HCT116 (cell line): ENCODE data around the gene GRHL3. TPM values are rescaled to one million over a fixed set of nuclear protein-coding genes. Genes with fewer than 3 reads are reported as not detected.

ENCODE experiments used
- ATAC-seq: fragments of 200-7000 bp; cut with Tn5 transposase; 2 replicates; pipeline ENCODE4 v1.9.1; 2020; ENCODE audit warnings: mild to moderate bottlenecking, moderate library complexity
- BruUV-seq: library from RNA; stranded (reverse); fragments of 400-500 nt; replicated peaks from 2 replicates; lab custom pipeline; 2021; lab: Mats Ljungman, UMichigan
- CTCF ChIA-PET: fragments of 300-600 bp; sonication (Branson Sonifier 250); formaldehyde crosslinking; loops from one replicate; lab custom pipeline; 2021; ENCODE audit warnings: antibody characterized with exemption; lab: Charles Lee
- POLR2A ChIA-PET: fragments of 300-600, 350-600 bp; sonication (Branson Sonifier 250); formaldehyde crosslinking; loops from one replicate; lab custom pipeline; 2021; ENCODE audit warnings: antibody characterized with exemption; lab: Charles Lee
- RAD21 ChIA-PET, 2 experiments: fragments of 300-600 bp; sonication (Branson Sonifier 250); formaldehyde crosslinking; loops; one replicate each; lab custom pipeline; 2023; ENCODE audit warnings: low total read pairs in 2 of 2; ENCODE audit not compliant: uncharacterized antibody in 2 of 2, unreplicated experiment in 2 of 2, low non-redundant PET in 1 of 2; lab: Charles Lee
- DNase-seq: peaks from one replicate; pipeline ENCODE4 v3.0.0-alpha.2; 2010; ENCODE audit warnings: low read depth, low spot score
- H2AFZ ChIP-seq: fragments of 200-600 bp; shearing (Covaris generic), sonication (generic); 2 replicates; pipeline ENCODE4 v1.6.1; 2017; ENCODE audit warnings: low read depth, mixed run types, mixed read lengths, antibody characterized with exemption, low read length; ENCODE audit not compliant: poor library complexity, severe bottlenecking
- H3K27ac ChIP-seq: 2 replicates; pipeline ENCODE4 v1.5.1; 2012; ENCODE audit warnings: low read depth, low read length
- H3K27me3 ChIP-seq: fragments of 200-600 bp; sonication (generic); 2 replicates; pipeline ENCODE4 v1.6.1; 2016; ENCODE audit warnings: mixed run types, low read length, mixed read lengths; ENCODE audit not compliant: insufficient read depth
- H3K36me3 ChIP-seq, 2 experiments: fragments of 200-500 bp in 1 of 2; fragments of 200-600 bp in 1 of 2; sonication (Bioruptor generic) in 1 of 2; sonication (generic) in 1 of 2; 2 replicates each; pipeline versions ENCODE4 v1.5.1 to v1.6.1; 2014 to 2016; ENCODE audit warnings: low read length in 2 of 2, inconsistent platforms in 1 of 2, mixed read lengths in 1 of 2, mixed run types in 1 of 2; ENCODE audit not compliant: insufficient read depth in 2 of 2, control insufficient read depth in 1 of 2
- H3K4me1 ChIP-seq, 2 experiments: fragments of 200-600 bp in 1 of 2; sonication (generic) in 1 of 2; 2 replicates each; pipeline versions ENCODE4 v1.5.1 to v1.6.1; 2012 to 2017; ENCODE audit warnings: low read length in 2 of 2, inconsistent platforms in 1 of 2, mild to moderate bottlenecking in 1 of 2, mixed read lengths in 1 of 2, mixed run types in 1 of 2, moderate library complexity in 1 of 2; ENCODE audit not compliant: insufficient read depth in 2 of 2, control insufficient read depth in 1 of 2
- H3K4me2 ChIP-seq: fragments of 200-600 bp; sonication (generic); 2 replicates; pipeline ENCODE4 v1.6.1; 2017; ENCODE audit warnings: mixed run types, low read length, mixed read lengths
- H3K4me3 ChIP-seq, 2 experiments: fragments of 200-600 bp in 1 of 2; sonication (generic) in 1 of 2; replicated peaks in 1 of 2; 2 replicates each; pipeline ENCODE4 v1.5.1; 2011 to 2016; ENCODE audit warnings: low read length in 2 of 2, control low read depth in 1 of 2, low read depth in 1 of 2, mild to moderate bottlenecking in 1 of 2, mixed read lengths in 1 of 2, mixed run types in 1 of 2
- H3K79me2 ChIP-seq: fragments of 200-600 bp; sonication (generic); 2 replicates; pipeline ENCODE4 v1.6.1; 2017; ENCODE audit warnings: mild to moderate bottlenecking, mixed run types, low read length, moderate library complexity, mixed read lengths; ENCODE audit not compliant: insufficient read depth
- H3K9ac ChIP-seq: fragments of 200-600 bp; sonication (generic); 2 replicates; pipeline ENCODE4 v1.6.1; 2016; ENCODE audit warnings: low read length, mixed read lengths
- H3K9me2 ChIP-seq: fragments of 200-600 bp; sonication (generic), shearing (Covaris generic); 2 replicates; pipeline ENCODE4 v1.6.1; 2017; ENCODE audit warnings: mixed run types, mild to moderate bottlenecking, moderate library complexity; ENCODE audit not compliant: insufficient read depth
- H3K9me3 ChIP-seq, 2 experiments: fragments of 200-500 bp in 1 of 2; fragments of 200-600 bp in 1 of 2; sonication (Bioruptor generic) in 1 of 2; sonication (generic) in 1 of 2; 2 replicates each; pipeline ENCODE4 v1.6.1; 2014 to 2017; ENCODE audit warnings: low read length in 2 of 2, mixed read lengths in 2 of 2, inconsistent platforms in 1 of 2, low read depth in 1 of 2, mild to moderate bottlenecking in 1 of 2, mixed run types in 1 of 2, moderate library complexity in 1 of 2; ENCODE audit not compliant: control insufficient read depth in 1 of 2, insufficient read depth in 1 of 2
- H4K20me1 ChIP-seq: fragments of 200-600 bp; sonication (generic), shearing (Covaris generic); 2 replicates; pipeline ENCODE4 v1.6.1; 2017; ENCODE audit warnings: mixed run types, mild to moderate bottlenecking, moderate library complexity; ENCODE audit not compliant: insufficient read depth
- CBX3 ChIP-seq: IDR thresholded peaks from 2 replicates; pipeline ENCODE4 v1.6.1; 2012; ENCODE audit warnings: low read depth
- CEBPB ChIP-seq: IDR thresholded peaks from 2 replicates; pipeline ENCODE4 v1.6.1; 2012; ENCODE audit warnings: low read depth
- EGR1 ChIP-seq: IDR thresholded peaks from 2 replicates; pipeline ENCODE4 v1.6.1; 2012; ENCODE audit warnings: low read depth
- ELF1 ChIP-seq: IDR thresholded peaks from 2 replicates; pipeline ENCODE4 v1.6.1; 2012; ENCODE audit warnings: low read depth, borderline replicate concordance
- EZH2 ChIP-seq: fragments of 200-600 bp; sonication (generic); IDR thresholded peaks from 2 replicates; pipeline ENCODE4 v1.6.1; 2017; ENCODE audit warnings: antibody characterized with exemption, mixed run types
- EZH2phosphoT487 ChIP-seq: fragments of 200-600 bp; IDR thresholded peaks from 2 replicates; pipeline ENCODE4 v1.6.1; 2018; ENCODE audit warnings: antibody characterized with exemption, borderline replicate concordance
- FOSL1 ChIP-seq: IDR thresholded peaks from 2 replicates; pipeline ENCODE4 v1.6.1; 2012; ENCODE audit warnings: low read depth
- JUND ChIP-seq: IDR thresholded peaks from 2 replicates; pipeline ENCODE4 v1.6.1; 2012
- POLR2A ChIP-seq: IDR thresholded peaks from 2 replicates; pipeline ENCODE4 v1.7.0; 2011; ENCODE audit warnings: borderline replicate concordance; ENCODE audit not compliant: insufficient read depth, insufficient read length; ENCODE audit errors: extremely low read depth
- POLR2AphosphoS5 ChIP-seq: IDR thresholded peaks from 2 replicates; pipeline ENCODE4 v1.6.1; 2011; ENCODE audit warnings: mild to moderate bottlenecking, low read depth, low read length, moderate library complexity
- RAD21 ChIP-seq: IDR thresholded peaks from 2 replicates; pipeline ENCODE4 v1.6.1; 2012; ENCODE audit warnings: low read depth, mild to moderate bottlenecking
- SIN3A ChIP-seq: IDR thresholded peaks from 2 replicates; pipeline ENCODE4 v1.6.1; 2012; ENCODE audit warnings: low read depth
- SP1 ChIP-seq: IDR thresholded peaks from 2 replicates; pipeline ENCODE4 v1.6.1; 2012; ENCODE audit warnings: low read depth
- SRF ChIP-seq: IDR thresholded peaks from 2 replicates; pipeline ENCODE4 v1.6.1; 2012; ENCODE audit warnings: low read depth
- TCF7L2 ChIP-seq: IDR thresholded peaks from 2 replicates; pipeline ENCODE4 v1.7.0; 2011; ENCODE audit warnings: borderline replicate concordance, inconsistent platforms; ENCODE audit not compliant: insufficient read depth, insufficient read length; ENCODE audit errors: extremely low read depth
- YY1 ChIP-seq: IDR thresholded peaks from 2 replicates; pipeline ENCODE4 v1.6.1; 2011; ENCODE audit warnings: low read length, low read depth, moderate library complexity, mild to moderate bottlenecking; ENCODE audit not compliant: insufficient replicate concordance; ENCODE audit errors: extremely low read depth
- ZFX ChIP-seq: fragments of 450-650 bp; IDR thresholded peaks from 2 replicates; pipeline ENCODE4 v1.6.1; 2017
- intact Hi-C: fragments of 100-400 bp; cut with micrococcal nuclease; formaldehyde crosslinking; loops from 2 replicates; pipeline ENCODE4 v1.10.0; 2022
- total RNA-seq: library from RNA; stranded (reverse); gene quantifications from one replicate; pipeline ENCODE4 v1.2.1, GENCODE V29; 2021; ENCODE audit not compliant: unreplicated experiment
- TF ChIP-seq, protein P1 (sequence below), 3 experiments: fragments of 200-600 bp in 1 of 3; sonication (generic) in 1 of 3; IDR thresholded peaks in 2 of 3; conservative IDR thresholded peaks in 1 of 3; 2 replicates each; pipeline ENCODE4 v1.5.1; 2012 to 2017; ENCODE audit warnings: low read depth in 2 of 3, low read length in 2 of 3, antibody characterized with exemption in 1 of 3, borderline replicate concordance in 1 of 3, control low read depth in 1 of 3, mild to moderate bottlenecking in 1 of 3, mixed read lengths in 1 of 3, mixed run types in 1 of 3, moderate library complexity in 1 of 3; ENCODE audit not compliant: insufficient read depth in 1 of 3
- TF ChIP-seq, protein P2 (sequence below): IDR thresholded peaks from 2 replicates; pipeline ENCODE4 v1.6.1; 2012; ENCODE audit warnings: low read depth
- TF ChIP-seq, protein P3 (sequence below): IDR thresholded peaks from 2 replicates; pipeline ENCODE4 v1.6.1; 2012

Gene GRHL3
- total RNA-seq, 1 experiment from 2014 or later = 1.0 TPM

DNA sequence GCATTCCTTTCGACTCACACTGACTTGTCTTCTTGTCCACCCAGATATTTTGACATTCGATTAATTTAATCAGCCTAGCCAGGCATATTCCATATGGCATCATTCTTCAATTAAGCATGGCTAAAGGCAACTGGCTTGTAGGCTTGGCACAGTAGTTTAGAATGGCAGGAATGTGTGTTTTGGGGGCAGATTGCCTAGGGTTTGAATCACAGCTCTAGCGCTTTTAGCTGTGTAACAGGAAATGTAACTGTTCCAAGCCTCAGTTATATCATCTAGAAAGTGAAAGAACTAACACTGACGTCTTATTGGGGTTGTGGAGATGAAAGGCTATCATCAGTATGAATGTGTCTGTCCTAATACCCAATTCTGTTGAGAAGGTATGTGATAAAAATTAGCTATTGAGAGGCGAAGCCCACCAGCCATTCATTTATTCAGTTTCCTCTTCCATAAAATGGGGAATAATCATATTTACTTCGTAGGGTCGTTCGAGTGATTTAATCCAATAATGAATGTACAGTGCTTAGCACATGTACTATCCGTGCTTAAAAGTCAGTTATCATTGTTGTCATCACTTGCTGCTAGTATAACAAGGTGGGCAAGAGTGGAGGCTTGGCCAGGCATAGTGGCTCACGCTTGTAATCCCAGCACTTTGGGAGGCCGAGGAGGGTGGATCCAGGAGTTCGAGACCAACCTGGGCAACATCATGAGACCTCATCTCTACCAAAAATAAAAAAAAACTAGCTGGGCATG is 41.6 kb upstream of the GRHL3 start:
- RAD21 ChIA-PET = no interaction called here
- Histone ChIP-seq H4K20me1 (no peaks in the 10 kb centered on the region), H3K4me2 (no peak overlapping the region), H2AFZ (no peak overlapping the region), H3K9me3 (no peaks in the 10 kb centered on the region), H3K4me1 (peaks cover 0 to 7% of the 10 kb centered on the region in 2 experiments; a peak in 3 of 4 replicates), H3K36me3 (no peaks in the 10 kb centered on the region), H3K27ac (no peak overlapping the region), H3K27me3 (peaks cover 5% of the 10 kb centered on the region; the same call in 1 of the 2 replicates), H3K79me2 (no peaks in the 10 kb centered on the region), H3K9me2 (no peaks in the 10 kb centered on the region), H3K9ac (no peak overlapping the region), H3K4me3 (no peak overlapping the region)
- DNase-seq (no peak), ATAC-seq (no peak)
- no TSS peak for BruUV-seq
- CTCF ChIA-PET = interaction anchor here (1.3 kb wide), 1 partner anchor 11 kb away, joined by 3 read pairs; no protein-coding TSS in a partner anchor
- no peak for TF ChIP-seq FOSL1
- TF ChIP-seq SRF = no peak
- no peak for TF ChIP-seq YY1
- TF ChIP-seq, protein P1, sequence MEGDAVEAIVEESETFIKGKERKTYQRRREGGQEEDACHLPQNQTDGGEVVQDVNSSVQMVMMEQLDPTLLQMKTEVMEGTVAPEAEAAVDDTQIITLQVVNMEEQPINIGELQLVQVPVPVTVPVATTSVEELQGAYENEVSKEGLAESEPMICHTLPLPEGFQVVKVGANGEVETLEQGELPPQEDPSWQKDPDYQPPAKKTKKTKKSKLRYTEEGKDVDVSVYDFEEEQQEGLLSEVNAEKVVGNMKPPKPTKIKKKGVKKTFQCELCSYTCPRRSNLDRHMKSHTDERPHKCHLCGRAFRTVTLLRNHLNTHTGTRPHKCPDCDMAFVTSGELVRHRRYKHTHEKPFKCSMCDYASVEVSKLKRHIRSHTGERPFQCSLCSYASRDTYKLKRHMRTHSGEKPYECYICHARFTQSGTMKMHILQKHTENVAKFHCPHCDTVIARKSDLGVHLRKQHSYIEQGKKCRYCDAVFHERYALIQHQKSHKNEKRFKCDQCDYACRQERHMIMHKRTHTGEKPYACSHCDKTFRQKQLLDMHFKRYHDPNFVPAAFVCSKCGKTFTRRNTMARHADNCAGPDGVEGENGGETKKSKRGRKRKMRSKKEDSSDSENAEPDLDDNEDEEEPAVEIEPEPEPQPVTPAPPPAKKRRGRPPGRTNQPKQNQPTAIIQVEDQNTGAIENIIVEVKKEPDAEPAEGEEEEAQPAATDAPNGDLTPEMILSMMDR (IDR thresholded peaks at IDR 0.05 in 2 of 3, conservative IDR thresholded peaks at IDR 0.05 in 1 of 3; ENCODE audit: borderline replicate concordance in 1 of 3, insufficient read depth in 1 of 3, low read depth in 2 of 3, low read length in 2 of 3) = no peak
- no peak for TF ChIP-seq EZH2phosphoT487
- TF ChIP-seq CBX3 = no peak
- TF ChIP-seq EZH2 = no peak
- no peak for TF ChIP-seq EGR1
- no peak for TF ChIP-seq POLR2AphosphoS5
- TF ChIP-seq SP1 = no peak
- TF ChIP-seq, protein P2, sequence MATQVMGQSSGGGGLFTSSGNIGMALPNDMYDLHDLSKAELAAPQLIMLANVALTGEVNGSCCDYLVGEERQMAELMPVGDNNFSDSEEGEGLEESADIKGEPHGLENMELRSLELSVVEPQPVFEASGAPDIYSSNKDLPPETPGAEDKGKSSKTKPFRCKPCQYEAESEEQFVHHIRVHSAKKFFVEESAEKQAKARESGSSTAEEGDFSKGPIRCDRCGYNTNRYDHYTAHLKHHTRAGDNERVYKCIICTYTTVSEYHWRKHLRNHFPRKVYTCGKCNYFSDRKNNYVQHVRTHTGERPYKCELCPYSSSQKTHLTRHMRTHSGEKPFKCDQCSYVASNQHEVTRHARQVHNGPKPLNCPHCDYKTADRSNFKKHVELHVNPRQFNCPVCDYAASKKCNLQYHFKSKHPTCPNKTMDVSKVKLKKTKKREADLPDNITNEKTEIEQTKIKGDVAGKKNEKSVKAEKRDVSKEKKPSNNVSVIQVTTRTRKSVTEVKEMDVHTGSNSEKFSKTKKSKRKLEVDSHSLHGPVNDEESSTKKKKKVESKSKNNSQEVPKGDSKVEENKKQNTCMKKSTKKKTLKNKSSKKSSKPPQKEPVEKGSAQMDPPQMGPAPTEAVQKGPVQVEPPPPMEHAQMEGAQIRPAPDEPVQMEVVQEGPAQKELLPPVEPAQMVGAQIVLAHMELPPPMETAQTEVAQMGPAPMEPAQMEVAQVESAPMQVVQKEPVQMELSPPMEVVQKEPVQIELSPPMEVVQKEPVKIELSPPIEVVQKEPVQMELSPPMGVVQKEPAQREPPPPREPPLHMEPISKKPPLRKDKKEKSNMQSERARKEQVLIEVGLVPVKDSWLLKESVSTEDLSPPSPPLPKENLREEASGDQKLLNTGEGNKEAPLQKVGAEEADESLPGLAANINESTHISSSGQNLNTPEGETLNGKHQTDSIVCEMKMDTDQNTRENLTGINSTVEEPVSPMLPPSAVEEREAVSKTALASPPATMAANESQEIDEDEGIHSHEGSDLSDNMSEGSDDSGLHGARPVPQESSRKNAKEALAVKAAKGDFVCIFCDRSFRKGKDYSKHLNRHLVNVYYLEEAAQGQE = no peak
- TF ChIP-seq CEBPB = no peak
- TF ChIP-seq ELF1 = no peak
- TF ChIP-seq SIN3A = no peak
- TF ChIP-seq, protein P3, sequence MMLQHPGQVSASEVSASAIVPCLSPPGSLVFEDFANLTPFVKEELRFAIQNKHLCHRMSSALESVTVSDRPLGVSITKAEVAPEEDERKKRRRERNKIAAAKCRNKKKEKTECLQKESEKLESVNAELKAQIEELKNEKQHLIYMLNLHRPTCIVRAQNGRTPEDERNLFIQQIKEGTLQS = no peak
- TF ChIP-seq ZFX = no peak
- TF ChIP-seq POLR2A = no peak
- no peak for TF ChIP-seq JUND
- TF ChIP-seq TCF7L2 = no peak
- TF ChIP-seq RAD21 = no peak
- intact Hi-C loops = no loop called here
- POLR2A ChIA-PET = no interaction called here
